NCI-H82 treated with DMSO at 0.1 percent for 48 hours (cell line): ENCODE data around the gene RAB8A.

Experiments used
- DNase-seq: peaks from one replicate; lab custom pipeline; 2025; ENCODE audit not compliant: unreplicated experiment; lab: John Stamatoyannopoulos, UW

The RAB8A gene

GRCh38 chr19:16136185-16136999 is 24.7 kb downstream of the RAB8A start:
- no peak for DNase-seq

DNA sequence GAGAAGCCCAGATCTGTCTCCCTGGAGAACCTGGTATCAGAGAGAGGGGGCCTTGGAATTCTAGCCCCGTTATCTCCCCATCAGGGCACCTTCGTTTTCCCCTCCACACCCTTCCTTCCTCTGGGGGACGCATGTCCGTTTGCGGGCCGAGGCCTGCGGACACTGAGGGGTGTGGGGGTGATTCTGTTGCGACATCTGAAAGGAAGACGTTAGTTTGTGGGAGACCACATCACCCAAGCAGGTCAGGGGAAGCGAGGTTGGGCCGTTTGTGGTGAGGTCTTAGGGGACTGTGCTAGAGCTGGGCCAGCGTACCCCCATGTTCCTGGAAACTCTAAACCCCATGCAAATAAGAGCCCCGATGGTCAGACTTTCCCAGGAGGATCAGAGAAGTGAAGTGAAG is 28.1 kb downstream of the RAB8A start:
- DNase-seq: no peak

- DNase-seq: no peak
Measured at GRCh38 chr19:16141043-16141442, 29.4 kb downstream of the RAB8A start.

DNA sequence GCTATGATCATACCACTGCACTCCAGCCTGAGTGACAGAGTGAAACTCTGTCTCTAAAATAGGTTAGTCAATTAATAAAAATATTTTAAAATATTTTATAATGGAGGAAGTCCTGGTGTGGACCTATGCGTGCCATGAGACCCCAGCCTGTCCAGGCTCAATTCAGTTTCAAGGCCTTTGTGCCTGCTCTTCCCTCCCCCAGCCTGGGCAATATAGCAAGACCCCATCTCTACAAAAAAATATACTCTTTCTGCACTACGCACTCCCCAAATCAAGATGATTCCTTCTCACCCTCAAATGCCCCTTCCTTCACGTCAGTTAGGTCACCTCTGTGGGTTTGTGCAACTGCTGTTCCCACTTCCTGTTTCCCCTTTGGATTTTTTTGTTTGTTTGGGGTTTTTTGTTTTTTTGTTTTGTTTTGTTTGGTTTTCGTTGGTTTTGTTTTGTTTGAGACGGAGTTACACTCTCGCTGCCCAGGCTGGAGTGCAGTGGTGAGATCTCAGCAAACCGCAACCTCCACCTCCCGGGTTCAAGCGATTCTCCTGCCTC is 30.4 kb downstream of the RAB8A start:
- DNase-seq: no peak

DNA sequence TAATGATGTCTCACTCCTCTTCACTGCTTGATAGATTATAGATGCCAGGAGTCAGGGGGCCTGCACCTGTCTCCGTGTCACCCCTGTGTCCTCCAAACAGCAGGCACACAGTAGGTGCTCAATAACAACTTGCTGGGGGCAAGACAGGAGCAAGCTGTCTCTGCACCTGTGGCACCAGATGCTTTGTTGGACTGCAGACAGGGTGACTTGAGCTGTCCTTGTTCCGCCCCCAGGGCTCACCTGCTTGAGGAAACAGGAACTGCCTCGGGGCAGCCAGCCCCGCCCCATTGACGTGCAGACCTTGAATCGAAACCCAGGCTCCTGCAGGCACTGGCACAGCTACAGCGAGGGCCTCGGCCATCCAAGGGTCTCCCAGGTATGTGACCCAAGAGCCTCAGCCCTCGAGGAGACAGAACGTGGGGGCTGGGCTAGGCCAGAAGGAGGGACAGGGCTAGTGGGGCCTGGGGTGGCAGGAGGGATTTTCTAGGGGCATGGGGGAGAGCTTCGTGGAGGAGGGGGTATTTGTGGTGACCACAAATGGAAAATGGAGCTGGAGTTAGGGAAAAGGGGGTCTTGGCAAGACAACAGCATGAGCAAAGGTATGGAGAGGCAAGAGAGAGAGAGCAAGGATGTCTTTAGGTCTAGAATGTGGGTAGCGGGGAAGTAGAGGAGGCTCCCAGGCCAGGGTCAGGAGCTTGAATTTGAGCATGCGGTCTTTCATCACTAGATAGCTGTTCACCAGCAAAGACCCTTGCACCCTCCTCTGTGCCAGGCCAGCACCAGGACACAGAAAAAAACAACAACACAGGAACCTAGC is 31.9 kb downstream of the RAB8A start, which contains the start of gene HSH2D:
TSS of gene HSH2D (plus strand) at position 287 of the 817 bp plus-strand sequence. CDS start 5,066 bp downstream, outside the sequence.
- DNase-seq: no peak

- DNase-seq: no peak
Measured at GRCh38 chr19:16144216-16144581, 32.5 kb downstream of the RAB8A start.

GRCh38 chr19:16146112-16146511 is 34.4 kb downstream of the RAB8A start:
- no peak for DNase-seq

- DNase-seq: no peak
Measured at GRCh38 chr19:16148443-16149229, 36.9 kb downstream of the RAB8A start.

DNA sequence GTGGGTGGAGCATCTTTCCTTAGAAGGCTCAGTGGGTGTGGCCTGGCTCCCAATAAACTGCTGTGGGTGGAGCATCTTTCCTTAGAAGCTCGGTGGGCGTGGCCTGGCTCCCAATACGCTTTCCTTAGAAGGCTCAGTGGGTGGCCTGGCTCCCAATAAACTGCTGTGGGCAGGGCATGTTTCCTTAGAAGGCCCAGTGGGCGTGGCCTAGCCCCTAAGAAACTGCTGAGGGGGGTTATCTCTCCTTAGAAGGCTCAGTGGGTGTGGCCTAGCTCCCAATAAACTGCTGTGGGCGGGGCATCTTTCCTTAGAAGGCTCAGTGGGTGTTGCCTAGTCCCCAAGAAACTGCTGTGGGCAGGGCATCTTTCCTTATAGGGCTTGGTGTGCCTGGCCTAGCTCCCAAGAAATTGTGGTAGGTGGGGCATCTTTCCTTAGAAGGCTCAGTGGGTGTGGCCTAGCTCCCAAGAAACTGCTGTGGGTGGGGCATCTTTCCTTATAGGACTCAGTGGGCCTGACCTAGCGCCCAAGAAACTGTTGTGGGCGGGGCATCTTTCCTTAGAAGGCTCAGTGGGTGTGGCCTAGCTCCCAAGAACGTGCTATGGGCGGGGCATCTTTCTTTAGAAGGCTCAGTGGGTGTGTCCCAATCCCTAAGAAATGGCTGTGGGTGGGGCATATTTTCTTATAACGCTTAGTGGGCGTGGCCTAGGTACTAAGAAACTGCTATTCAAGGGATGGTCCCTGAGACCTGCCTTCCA is 42.1 kb downstream of the RAB8A start:
- no peak for DNase-seq

DNA sequence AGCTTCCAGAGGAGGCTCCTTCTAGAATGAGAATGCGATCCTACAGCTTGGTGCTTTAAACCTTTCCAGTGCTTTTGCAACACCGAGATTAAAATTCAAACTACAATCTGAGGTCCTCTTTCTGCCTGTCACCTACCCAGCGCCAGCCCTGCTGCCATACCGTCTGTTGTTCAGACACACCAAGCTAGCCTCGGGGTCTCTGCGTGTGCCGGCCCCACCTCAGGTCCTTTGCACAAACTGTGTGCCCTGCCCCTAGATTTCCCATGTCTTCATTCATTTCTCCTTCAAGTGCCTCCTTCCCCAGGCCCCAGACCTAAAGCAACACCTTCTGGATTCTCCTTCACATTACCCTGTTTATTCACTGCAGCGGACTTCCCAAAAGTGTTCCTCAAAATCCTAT is 42.9 kb downstream of the RAB8A start:
- DNase-seq: no peak

DNA sequence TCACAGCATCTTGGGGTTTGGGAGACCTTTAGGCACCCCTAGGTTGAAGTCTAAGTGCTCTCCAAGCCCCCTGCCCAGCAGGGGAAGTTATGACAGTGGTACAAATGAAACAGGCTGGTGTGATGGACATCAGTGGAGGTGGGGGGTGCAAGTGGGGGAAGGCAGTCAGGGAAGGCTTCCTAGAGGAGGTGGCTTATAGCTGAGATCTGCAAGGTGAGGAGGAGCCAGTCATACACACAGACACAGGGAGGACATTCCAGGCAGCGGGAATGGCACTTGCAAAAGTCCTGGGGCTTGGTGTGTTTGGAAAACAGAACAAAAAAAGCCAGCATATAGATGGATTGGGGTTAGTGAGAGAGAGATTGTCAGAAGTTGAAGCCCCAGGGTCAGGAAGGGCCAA is 43.4 kb downstream of the RAB8A start:
- no peak for DNase-seq

DNA sequence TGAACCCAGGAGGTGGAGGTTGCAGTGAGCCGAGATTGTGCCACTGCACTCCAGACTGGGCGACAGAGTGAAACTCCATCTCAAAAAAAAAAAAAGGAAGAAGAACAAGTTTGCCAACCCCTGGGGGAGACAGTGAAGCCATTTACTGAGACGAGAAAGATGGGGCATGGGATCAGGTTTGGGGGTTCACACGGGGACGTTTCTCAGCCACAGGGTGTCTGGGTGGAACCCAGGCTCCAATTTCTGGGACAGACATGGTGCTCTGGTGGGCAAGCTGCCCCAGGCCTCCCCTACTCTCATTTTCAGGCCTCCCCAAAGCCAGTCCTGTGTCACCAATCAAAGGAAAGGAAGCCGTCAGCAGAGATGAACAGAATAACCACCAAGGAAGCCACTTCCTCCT is 45.2 kb downstream of the RAB8A start:
- no peak for DNase-seq

DNA sequence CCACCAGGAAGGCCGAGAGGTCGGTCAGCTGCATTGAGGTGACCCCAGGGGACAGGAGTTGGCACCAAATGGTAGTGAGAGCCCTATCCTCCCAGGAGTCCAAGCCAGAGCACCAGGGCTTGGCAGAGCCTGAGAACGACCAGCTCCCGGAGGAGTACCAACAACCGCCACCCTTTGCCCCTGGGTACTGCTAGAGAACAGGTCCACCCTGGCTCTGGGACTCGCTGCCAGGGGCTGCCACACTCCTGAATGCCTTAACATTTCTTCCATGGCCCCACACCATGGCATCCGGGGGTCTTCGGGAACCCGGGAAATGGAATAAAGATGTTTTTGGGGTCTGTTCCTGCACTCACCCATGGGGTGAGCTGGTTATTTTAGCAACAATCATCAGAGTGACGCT is 45.9 kb downstream of the RAB8A start:
- no peak for DNase-seq

- no peak for DNase-seq
Measured at GRCh38 chr19:16159655-16160054, 48.0 kb downstream of the RAB8A start.

DNA sequence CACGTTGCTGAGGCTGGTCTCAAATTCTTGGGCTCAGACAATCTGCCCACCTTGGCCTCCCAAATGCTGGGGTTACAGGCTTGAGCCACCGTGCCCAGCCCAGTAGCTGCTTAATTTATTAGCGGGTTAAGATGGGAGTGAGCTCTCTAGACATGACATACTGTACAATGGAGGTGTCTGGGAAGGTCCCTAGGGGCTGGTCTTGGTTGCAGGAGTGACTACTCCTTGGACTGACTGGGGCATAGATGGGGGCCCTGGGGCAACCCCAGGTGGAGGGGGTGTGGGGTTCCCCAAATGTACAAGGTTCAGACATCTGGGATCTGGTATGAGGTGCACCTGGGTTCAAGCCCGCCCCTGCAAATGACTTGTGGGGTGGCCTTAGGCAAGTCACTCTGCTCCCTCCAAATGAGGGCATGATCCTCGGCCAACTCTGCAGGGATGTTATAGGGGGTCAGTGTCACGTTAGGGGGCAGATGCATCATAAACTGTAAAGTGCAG is 48.8 kb downstream of the RAB8A start:
- DNase-seq: no peak

GRCh38 chr19:16160943-16161560 is 49.4 kb downstream of the RAB8A start:
- DNase-seq: no peak

- DNase-seq: no peak
Measured at GRCh38 chr19:16161840-16162239, 50.2 kb downstream of the RAB8A start.

DNA sequence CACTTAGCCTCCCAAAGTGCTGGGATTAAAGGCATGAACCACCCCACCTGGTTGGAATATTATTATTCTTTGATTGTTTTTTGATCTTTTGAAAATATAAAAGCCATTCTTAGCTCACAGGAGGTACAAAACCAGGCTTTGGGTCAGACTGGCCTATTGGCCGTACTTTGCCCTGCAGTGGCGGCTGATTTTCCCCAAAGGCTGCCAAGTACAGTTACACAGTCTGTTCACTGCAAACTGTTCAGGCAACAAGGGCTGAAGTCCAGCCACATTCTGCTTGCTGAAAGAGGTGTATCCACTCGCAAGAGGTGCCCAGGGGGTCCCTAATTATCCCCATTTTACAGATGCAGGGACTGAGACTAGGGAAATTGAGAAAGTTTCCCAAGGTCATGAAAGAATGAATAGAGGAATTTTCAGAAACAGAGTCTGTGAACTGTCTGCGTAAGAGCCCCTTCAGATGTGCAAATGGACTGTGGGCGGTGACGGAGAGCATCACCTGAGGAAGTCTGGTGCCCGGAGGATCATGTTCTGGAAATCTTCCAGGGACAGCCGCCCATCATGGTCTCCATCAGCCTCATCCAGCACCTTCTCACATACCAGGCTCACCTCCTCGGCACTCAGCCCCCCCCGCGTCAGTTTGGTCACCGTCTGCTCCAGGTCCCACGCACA is 52.7 kb downstream of the RAB8A start:
- no peak for DNase-seq

DNA sequence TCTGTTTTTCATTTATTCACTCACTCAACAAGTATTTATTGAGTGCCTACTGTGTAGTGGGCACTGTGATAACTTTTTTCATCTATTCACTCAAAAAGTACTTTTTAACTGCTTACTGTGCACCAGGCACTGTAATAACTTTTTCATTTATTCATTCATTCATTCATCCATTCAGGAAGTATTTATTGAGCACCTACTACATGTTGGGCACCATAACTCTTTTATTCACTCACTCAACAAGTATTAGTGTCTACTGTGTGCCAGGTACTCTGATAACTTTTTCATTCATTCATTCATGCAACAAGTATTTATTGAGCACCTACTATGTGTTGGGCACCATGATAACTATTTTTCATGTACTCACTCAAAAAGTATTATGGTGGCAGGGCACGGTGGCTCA is 54.7 kb downstream of the RAB8A start:
- DNase-seq: no peak
